Smooth muscle cell (in vitro differentiated cells): Measurements from ENCODE around the gene LRIF1. TPM values are rescaled to one million over a fixed set of nuclear protein-coding genes. Genes with fewer than 3 reads are reported as not detected.

Source experiments
- DNase-seq: peaks from one replicate; lab custom pipeline; 2025; ENCODE audit not compliant: unreplicated experiment; lab: John Stamatoyannopoulos, UW
- H2AFZ ChIP-seq: fragments of 200-600 bp; sonication (generic); 2 replicates; pipeline ENCODE4 v1.6.0; 2016; ENCODE audit warnings: antibody characterized with exemption, low read depth, mild to moderate bottlenecking
- H3F3A ChIP-seq: fragments of 200-600 bp; sonication (generic); 2 replicates; pipeline ENCODE4 v1.6.0; 2017; ENCODE audit warnings: antibody characterized with exemption, low read depth
- H3K27ac ChIP-seq: fragments of 200-600 bp; sonication (generic); 2 replicates; pipeline ENCODE4 v1.5.1; 2016; ENCODE audit warnings: low read depth, mild to moderate bottlenecking
- H3K27me3 ChIP-seq: fragments of 200-600 bp; sonication (generic); 2 replicates; pipeline ENCODE4 v1.6.1; 2016; ENCODE audit warnings: low read depth, mild to moderate bottlenecking
- H3K36me3 ChIP-seq: fragments of 200-600 bp; sonication (generic); 2 replicates; pipeline ENCODE4 v1.5.1; 2016; ENCODE audit warnings: low read depth
- H3K4me1 ChIP-seq: fragments of 200-600 bp; sonication (generic); 2 replicates; pipeline ENCODE4 v1.5.1; 2016; ENCODE audit warnings: low read depth
- H3K4me2 ChIP-seq: fragments of 200-600 bp; sonication (generic); 2 replicates; pipeline ENCODE4 v1.6.0; 2016; ENCODE audit warnings: mild to moderate bottlenecking
- H3K4me3 ChIP-seq: fragments of 200-600 bp; sonication (generic); 2 replicates; pipeline ENCODE4 v1.5.1; 2016; ENCODE audit warnings: mild to moderate bottlenecking
- H3K79me2 ChIP-seq: fragments of 200-600 bp; sonication (generic); 2 replicates; pipeline ENCODE4 v1.6.0; 2016; ENCODE audit warnings: low read depth, mild to moderate bottlenecking
- H3K9ac ChIP-seq: fragments of 200-600 bp; sonication (generic); 2 replicates; pipeline ENCODE4 v1.6.0; 2016; ENCODE audit warnings: low read depth
- H3K9me3 ChIP-seq: fragments of 200-600 bp; sonication (generic); replicated peaks from 2 replicates; pipeline ENCODE4 v1.5.1; 2016; ENCODE audit warnings: low read depth
- H4K20me1 ChIP-seq: fragments of 200-600 bp; sonication (generic); 2 replicates; pipeline ENCODE4 v1.6.0; 2016; ENCODE audit warnings: low read depth
- WGBS: methylation state at CpG from one replicate; pipeline ENCODE4 v1.1.7; 2016; ENCODE audit warnings: low lambda C conversion rate; 5-methylcytosine and 5-hydroxymethylcytosine counted together
- polyA plus RNA-seq: library from polyadenylated mRNA; unstranded; fragments of >200 nt; fragmentation: Nextera tagmentation; extraction: Ambion mirVana; gene quantifications from 2 replicates; pipeline ENCODE4 v1.2.1, GENCODE V29; 2016
- total RNA-seq: library from RNA; depleted of rRNA; stranded (reverse); fragments of >200 nt; gene quantifications from 2 replicates; pipeline ENCODE4 v1.2.3, GENCODE V29; 2014
- TF ChIP-seq, protein P1 (sequence below): fragments of 200-600 bp; sonication (generic); IDR thresholded peaks from 2 replicates; pipeline ENCODE4 v1.5.1; 2017; ENCODE audit warnings: borderline replicate concordance, mild to moderate bottlenecking, antibody characterized with exemption; ENCODE audit not compliant: insufficient read depth, poor library complexity, severe bottlenecking

LRIF1 gene
- total and polyA plus RNA-seq, 2 experiments from 2014 or later = 20.7 to 31.7 TPM

DNA sequence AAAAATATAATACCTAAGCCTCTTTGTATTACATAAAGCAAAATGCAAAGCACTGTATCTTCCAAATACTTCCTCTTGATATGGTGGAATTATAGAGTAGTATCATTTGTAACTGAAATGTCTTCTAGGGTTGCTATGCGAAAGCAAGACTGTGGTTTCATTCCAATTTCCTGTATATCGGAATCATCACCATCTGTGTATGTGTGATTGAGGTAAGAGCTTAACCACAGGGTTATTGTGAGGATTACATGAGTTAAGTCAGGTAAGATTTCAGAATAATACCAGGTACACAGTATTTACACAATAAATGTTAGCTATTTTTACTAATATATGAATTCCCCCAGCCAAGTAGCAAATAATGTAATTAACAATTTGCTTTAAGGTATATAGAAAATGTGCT is 66.0 kb downstream of the LRIF1 start:
- Histone ChIP-seq H3K27me3 (no peaks in the 10 kb centered on the region), H3K4me1 (no peaks in the 10 kb centered on the region), H3K9me3 (no peaks in the 10 kb centered on the region), H3F3A (no peaks in the 10 kb centered on the region), H3K27ac (no peak overlapping the region), H3K9ac (no peak overlapping the region), H3K4me2 (no peak overlapping the region), H4K20me1 (no peaks in the 10 kb centered on the region), H3K36me3 (no peaks in the 10 kb centered on the region), H3K79me2 (no peaks in the 10 kb centered on the region), H2AFZ (no peak overlapping the region), H3K4me3 (no peak overlapping the region)
- 89% methylated on average over 2 of the region's 2 CpGs for WGBS
- DNase-seq = no peak
- TF ChIP-seq, protein P1, sequence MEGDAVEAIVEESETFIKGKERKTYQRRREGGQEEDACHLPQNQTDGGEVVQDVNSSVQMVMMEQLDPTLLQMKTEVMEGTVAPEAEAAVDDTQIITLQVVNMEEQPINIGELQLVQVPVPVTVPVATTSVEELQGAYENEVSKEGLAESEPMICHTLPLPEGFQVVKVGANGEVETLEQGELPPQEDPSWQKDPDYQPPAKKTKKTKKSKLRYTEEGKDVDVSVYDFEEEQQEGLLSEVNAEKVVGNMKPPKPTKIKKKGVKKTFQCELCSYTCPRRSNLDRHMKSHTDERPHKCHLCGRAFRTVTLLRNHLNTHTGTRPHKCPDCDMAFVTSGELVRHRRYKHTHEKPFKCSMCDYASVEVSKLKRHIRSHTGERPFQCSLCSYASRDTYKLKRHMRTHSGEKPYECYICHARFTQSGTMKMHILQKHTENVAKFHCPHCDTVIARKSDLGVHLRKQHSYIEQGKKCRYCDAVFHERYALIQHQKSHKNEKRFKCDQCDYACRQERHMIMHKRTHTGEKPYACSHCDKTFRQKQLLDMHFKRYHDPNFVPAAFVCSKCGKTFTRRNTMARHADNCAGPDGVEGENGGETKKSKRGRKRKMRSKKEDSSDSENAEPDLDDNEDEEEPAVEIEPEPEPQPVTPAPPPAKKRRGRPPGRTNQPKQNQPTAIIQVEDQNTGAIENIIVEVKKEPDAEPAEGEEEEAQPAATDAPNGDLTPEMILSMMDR = no peak

Other genes with a start within 250 kb of the LRIF1 start
- not detected in 2 replicates for gene CD53, start 90.8 kb downstream of the LRIF1 start, total RNA-seq
- not detected in 2 replicates for gene CD53, start 90.8 kb downstream of the LRIF1 start, polyA plus RNA-seq
- gene DRAM2, start 176.2 kb upstream of the LRIF1 start, total RNA-seq = 122 and 147 TPM in 2 replicates
- gene DRAM2, start 176.2 kb upstream of the LRIF1 start, polyA plus RNA-seq = 74.1 and 80.3 TPM in 2 replicates
- gene CEPT1, start 176.3 kb upstream of the LRIF1 start, total RNA-seq = 36.8 and 44.5 TPM in 2 replicates
- gene CEPT1, start 176.3 kb upstream of the LRIF1 start, polyA plus RNA-seq = 19.4 and 26.1 TPM in 2 replicates
- 1.1 and 3.7 TPM in 2 replicates for gene DENND2D, start 236.7 kb upstream of the LRIF1 start, total RNA-seq
- 0.75 and 2.0 TPM in 2 replicates for gene DENND2D, start 236.7 kb upstream of the LRIF1 start, polyA plus RNA-seq